ENCODE measurements around the gene HOOK1.

HOOK1 gene

DNA sequence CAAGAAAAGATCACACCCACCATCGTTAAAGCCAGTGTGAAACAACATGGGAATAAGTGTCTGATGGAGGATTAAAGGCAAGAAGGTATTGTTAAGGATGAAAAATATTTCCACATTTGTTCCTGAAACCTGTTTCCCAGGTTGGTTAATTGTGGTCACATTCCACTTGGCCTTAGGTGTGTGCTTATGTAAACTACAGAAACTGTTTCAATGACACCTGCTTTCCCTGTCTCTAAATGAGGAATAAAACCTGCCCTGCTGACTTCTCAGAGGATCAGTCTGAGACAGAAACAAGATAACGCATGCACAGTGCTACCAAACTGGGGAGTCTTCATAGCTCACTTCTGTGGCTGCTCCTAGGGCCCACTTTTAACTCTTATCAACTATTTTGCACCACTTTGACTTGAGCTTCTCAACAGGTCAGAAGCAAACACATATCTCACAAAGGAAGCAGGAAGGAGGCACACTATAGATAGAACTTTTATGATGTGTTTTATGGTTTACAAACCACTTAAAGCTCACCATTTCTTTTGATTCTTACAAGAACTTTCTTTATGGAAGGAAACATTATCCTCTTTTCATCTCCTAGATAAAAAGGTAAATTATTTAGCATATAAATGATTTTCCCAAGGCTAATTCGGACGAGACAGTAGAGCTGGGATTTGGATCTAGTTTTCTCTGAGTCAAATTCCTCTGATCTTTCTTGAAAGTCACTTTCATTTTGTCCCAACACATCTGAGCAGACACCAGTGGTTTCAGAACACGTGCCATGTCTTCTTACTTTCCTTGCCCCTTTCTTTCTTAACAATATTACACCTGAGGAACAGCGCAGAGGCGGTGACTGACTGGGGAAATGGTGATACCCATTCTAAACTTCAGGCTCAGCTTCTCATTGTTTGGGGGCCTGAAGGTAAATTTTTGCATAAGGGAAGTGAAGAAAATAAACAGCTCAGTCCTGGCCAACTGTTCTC, 78.4 kb downstream of the HOOK1 start:
- TF ChIP-seq, protein P1, sequence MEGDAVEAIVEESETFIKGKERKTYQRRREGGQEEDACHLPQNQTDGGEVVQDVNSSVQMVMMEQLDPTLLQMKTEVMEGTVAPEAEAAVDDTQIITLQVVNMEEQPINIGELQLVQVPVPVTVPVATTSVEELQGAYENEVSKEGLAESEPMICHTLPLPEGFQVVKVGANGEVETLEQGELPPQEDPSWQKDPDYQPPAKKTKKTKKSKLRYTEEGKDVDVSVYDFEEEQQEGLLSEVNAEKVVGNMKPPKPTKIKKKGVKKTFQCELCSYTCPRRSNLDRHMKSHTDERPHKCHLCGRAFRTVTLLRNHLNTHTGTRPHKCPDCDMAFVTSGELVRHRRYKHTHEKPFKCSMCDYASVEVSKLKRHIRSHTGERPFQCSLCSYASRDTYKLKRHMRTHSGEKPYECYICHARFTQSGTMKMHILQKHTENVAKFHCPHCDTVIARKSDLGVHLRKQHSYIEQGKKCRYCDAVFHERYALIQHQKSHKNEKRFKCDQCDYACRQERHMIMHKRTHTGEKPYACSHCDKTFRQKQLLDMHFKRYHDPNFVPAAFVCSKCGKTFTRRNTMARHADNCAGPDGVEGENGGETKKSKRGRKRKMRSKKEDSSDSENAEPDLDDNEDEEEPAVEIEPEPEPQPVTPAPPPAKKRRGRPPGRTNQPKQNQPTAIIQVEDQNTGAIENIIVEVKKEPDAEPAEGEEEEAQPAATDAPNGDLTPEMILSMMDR (conservative IDR thresholded peaks at IDR 0.05; ENCODE audit: low read length): no peak
- H3K4me3 ChIP-seq (ENCODE audit: low read length): no peak overlapping the region
- DNase-seq (ENCODE audit: low read depth): no peak

DNA sequence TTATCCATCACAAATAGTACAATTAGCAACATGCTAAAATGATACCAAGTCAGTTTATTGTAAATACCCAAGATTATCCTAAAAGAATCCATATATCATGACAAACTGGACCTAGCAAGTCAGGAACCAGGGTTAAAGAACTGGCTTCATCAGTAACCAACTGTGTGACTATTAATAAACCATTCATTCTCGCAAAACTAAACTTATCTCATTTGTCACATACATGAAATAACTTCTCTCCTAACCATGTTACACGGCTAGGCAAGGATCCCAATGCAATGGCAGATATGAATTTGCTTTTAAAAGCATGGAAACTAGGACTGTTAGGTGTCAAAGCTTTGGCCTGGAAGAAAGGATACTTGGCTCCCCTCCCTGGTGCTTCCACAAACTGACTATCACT, 82.4 kb downstream of the HOOK1 start:
- TF ChIP-seq, protein P1 (conservative IDR thresholded peaks at IDR 0.05; ENCODE audit: low read length): no peak

DNA sequence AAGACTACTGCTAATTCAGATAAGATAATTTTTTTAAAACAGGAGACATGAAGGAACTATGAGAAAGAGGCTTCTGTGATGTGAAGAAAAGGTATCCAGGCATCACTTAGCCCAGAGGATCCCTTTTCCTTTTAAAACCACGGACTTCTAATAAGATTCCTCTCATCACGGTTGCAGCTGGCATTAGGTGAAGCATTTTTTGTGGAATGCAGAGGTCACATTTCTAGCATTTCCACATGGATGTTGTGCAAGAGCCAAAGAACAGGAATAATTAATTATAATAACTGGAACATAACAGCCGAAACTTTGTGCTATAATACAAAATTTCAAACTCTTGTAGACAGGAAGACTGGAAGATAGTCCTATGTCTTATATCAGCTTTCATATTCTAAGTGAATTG, 84.2 kb downstream of the HOOK1 start:
- TF ChIP-seq, protein P1 (conservative IDR thresholded peaks at IDR 0.05; ENCODE audit: low read length): no peak
- peak; percentile 8 for DNase-seq (ENCODE audit: low read depth)
- H3K4me3 ChIP-seq (ENCODE audit: low read length): no peak overlapping the region

More for the DNA sequence above, 82.4 kb downstream of the HOOK1 start:
- H3K4me3 ChIP-seq (ENCODE audit: low read length): no peak overlapping the region
- DNase-seq (ENCODE audit: low read depth): no peak

DNA sequence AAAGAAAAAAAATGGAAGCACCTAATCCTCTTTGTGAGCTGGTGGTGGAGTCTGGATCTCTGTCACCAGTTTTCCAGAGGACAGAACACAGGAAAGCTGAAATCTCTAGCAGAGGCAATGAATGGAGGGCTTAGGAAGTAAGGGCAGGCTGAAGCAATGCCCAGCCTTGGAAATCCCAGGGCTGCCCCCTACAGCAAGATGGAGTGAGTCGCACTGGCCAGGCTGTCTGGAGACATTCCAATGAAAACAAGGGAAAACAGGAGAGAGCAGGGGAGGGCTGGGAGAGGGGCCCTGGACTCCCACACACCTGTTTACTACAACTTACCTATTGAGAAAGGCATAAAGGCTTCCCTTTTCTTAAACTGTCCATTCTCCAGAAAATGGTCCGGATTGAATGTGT, 85.9 kb downstream of the HOOK1 start:
- DNase-seq (ENCODE audit: low read depth): no peak
- H3K4me3 ChIP-seq (ENCODE audit: low read length): no peak overlapping the region
- TF ChIP-seq, protein P1 (conservative IDR thresholded peaks at IDR 0.05; ENCODE audit: low read length): no peak

DNA sequence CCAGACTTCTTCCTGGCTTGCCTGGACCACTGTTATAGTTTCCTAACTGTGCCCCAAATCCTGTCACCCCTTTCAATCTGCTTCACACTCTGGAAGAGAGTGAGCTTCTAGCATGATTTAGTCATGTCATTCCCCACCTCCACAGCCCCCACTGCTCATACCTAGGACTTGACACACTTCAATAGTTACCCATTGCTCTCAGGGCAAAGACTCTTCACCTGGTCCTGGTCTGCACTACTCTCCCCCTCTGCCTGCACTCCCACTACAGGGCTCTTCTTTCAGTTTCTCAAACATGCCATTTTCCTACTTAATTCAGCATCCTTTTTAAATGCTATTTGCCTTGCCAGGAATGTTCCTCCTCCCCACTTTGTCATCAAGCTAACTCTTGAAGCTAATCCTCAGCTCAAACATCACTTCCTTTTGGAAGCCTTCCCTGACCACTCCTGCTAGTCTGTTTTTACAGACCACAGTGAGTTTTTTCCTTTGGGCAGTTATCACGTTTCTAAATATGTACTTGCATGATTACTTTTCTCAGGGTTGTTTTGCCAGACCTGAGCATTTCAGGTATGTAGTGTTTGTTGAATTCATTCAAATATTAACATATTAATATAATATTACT, 87.1 kb downstream of the HOOK1 start:
- DNase-seq (ENCODE audit: low read depth): no peak
- TF ChIP-seq, protein P1 (conservative IDR thresholded peaks at IDR 0.05; ENCODE audit: low read length): no peak
- H3K4me3 ChIP-seq (ENCODE audit: low read length): no peak overlapping the region

DNA sequence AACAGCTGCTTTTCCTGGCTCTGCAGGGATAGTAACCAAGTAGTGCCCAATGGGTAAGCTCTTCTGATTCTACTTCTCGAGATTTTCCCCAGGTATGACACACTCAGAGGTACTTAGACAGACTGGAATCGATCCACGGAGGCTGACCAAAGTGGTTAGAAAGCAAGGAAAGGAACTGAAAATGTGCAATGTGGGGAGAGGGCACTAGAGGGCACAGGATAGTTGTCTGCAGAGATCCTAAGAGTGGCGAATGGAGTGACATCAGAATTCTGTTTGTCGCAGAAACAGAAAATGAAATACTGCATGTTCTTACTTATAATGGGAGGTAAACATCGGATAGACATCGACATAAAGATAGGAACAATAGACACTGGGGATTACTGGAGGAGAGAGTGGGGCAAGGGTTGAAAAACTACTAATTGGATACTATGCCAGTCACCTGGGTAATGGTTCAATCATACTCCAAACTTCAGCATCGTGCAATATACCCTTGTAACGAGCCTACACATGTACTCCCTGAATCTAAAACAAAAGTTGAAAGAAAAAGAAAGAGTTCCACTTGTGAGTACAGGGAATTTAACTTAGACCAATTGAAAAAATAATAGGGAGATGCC, 88.5 kb downstream of the HOOK1 start:
- peak; percentile 14 for DNase-seq (ENCODE audit: low read depth)
- TF ChIP-seq, protein P1 (conservative IDR thresholded peaks at IDR 0.05; ENCODE audit: low read length): peak; percentile 57
- no peak overlapping the region for H3K4me3 ChIP-seq (ENCODE audit: low read length)

Measured in AG10803 (cell line).